Islet of Langerhans (tissue), 1 donor: ENCODE measurements around the gene TIMP3.

ENCODE experiments used
- FAIRE-seq: peaks from one replicate; lab custom pipeline; 2011; peaks lifted over from hg19 to GRCh38; lab: Jason Lieb, UNC

Gene TIMP3

GRCh38 chr22:32830473-32830872, 29.0 kb downstream of the TIMP3 start:
- FAIRE-seq: no peak

DNA sequence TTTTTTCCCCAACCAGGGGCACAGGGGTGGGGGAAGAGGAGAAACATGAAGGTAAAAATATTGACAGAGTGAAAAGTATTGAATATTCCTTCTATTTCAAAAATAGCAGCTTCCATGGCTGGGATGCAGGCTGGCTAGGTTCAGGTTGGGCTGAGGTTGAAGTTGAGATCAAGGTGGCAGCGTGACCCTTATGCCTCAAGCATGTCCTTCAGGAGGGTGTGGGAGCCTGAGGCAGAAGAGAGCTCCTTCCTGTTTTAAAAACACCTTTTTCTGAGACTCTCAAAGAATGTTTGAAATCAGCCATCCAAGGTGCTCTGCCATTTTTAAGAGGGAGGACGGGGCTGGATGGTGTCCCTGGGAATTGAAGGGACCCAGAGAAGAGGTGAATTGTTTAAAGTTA, 29.5 kb downstream of the TIMP3 start:
- no peak for FAIRE-seq

DNA sequence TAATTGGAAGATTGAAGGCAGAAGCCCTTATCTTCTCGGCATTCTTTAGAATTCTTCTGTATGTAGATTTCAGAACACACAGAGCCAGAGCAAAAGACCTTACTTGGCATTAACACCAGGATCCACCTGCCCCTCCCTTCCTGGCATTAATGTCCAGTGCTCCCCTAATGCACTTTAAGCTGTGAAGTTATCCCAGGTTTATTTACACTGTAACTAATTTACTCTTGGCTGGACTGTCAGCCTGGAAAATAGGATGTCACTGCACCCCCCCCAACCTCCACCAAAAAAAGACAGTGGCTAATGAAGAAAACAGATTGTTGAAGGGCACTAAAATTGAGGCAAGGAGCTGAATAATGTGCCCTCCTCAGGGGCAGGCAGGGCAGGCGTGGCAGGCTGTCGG, 30.1 kb downstream of the TIMP3 start:
- FAIRE-seq: no peak

DNA sequence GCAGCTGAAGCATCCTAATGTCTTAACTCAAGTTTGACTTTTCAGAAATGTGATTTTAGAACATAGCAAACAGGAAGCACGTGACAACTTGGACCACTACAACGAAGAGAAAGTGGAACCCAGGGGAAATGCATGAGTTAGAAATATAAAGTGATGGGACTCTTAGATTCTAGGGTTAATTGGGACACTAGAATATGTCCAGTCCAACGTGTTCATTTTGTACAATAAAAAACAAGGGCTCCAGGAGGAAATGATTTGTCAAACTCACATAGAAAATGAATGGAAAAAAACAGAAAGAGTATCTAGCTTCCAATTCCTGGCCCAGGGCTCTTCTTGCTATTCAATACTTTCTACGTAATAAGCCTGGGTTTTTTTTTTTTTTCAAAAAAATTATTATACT, 30.7 kb downstream of the TIMP3 start:
- no peak for FAIRE-seq

- peak; percentile 78 for FAIRE-seq
Measured at GRCh38 chr22:32836280-32837123, 35.0 kb downstream of the TIMP3 start.

- FAIRE-seq: no peak
Measured at GRCh38 chr22:32837142-32837541, 35.6 kb downstream of the TIMP3 start.

- FAIRE-seq: no peak
Measured at GRCh38 chr22:32837803-32838202, 36.3 kb downstream of the TIMP3 start.

GRCh38 chr22:32839831-32840584, 38.5 kb downstream of the TIMP3 start:
- no peak for FAIRE-seq

DNA sequence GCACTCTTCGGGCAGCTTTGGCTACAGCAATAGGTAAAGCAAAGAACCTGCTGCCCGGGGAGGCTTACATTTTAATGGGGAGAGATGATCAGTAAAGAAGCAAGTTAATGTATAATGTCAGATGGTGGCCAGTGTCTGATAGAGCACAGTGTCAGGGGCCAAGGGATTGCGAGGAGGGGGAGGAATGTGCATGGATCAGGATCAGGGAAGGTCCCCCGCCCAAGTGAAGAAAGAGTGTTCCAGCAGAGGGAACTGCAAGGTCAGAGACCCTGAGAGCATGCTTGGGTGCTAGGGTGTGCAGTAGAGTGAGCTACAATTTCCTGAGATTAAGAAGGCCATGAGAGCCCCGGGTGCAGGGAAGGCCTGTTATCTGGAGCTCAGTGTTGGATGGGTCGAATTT, 39.7 kb downstream of the TIMP3 start:
- no peak for FAIRE-seq

- no peak for FAIRE-seq
Measured at GRCh38 chr22:32842486-32842885, 41.0 kb downstream of the TIMP3 start.

- FAIRE-seq: no peak
Measured at GRCh38 chr22:32843300-32843699, 41.8 kb downstream of the TIMP3 start.

DNA sequence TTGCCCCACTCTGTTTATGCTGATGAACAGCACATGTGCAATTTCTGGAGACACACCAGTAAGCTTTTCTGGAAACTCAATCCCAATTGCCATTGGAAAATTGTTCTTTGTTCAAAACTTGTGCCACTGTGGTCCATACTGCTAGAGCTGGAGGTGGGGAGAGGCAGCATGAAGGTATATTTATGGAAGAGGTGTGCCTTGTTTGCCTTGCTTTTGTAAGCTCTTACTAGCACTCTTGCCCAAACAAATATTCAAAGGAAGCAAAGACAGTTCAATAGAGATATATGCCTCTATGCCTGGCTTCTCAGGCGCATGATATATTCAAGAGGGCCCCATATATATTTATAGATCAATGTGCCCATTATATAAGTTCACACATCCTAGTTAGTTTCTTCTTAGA, 42.7 kb downstream of the TIMP3 start:
- FAIRE-seq: no peak

DNA sequence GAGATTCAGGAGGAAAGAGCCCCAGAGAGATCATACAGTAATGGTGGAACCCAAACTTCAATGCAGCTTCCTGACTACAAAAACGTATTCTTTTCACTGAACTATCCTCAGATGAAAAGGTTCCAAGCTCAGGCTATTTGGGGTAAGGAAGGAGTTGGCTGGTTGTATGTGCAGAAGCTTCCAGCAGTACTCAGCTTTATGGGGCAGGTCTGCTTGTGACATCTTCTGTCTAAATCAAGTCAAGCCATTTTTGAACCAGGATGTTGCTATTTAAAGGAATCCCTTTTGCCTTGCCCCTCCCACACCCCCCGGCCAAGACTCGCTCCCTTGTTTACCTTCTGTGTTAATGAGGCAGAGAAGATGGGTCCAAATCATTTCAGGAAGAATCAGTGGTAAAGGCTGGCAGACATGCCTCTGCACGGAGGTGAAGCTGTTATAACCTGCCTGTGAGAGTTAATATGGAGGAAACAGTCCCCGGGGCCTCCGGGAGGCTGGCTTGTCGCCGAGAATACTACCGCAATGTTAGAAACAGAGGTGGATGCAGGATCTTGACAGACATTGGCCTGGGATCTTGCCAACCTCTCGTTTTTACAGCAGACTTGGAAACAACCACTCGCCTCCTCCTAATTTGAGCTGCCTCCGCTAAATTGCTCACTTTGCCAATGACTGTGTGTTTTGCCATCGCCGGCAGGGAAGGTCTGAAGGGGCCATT, 45.4 kb downstream of the TIMP3 start:
- no peak for FAIRE-seq

DNA sequence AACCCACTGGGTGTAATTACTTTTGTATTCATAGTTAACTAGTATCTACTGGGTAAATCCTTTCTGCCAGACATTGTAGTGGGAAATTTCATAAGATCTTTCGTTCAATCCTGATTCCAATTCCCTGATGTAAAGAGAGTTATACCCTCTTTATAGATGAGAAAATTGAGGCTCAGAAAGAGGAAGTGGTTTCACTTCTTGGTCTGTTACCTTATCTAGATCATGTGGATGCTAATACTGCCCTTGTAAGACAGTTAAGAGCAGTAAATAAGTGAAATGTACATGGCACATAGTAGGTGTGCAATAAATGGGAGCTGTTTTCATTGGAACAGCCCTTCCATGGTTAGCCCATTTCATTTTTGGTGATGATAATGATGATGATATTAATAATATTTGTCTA, 46.7 kb downstream of the TIMP3 start:
- FAIRE-seq: no peak

GRCh38 chr22:32849501-32849900, 48.0 kb downstream of the TIMP3 start:
- FAIRE-seq: no peak

DNA sequence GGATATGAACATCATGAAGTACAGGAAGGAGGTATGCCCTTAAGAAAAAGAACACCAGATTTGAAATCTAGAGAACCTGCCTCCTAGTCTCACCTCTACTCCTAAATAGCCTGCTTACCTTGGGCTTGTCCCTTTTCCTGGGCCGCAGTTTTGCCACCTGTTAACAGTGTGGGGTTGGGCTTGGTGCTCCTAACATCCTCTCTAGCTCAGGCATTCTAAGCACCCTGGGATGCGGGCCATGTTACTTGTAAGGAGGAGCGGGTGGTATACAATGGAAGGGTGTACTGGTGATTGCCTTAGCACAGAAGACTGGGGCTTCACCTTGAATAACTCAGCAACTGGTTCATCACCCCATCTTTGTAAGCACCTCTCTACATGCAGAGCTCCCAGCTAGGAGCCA, 48.7 kb downstream of the TIMP3 start:
- FAIRE-seq: no peak

DNA sequence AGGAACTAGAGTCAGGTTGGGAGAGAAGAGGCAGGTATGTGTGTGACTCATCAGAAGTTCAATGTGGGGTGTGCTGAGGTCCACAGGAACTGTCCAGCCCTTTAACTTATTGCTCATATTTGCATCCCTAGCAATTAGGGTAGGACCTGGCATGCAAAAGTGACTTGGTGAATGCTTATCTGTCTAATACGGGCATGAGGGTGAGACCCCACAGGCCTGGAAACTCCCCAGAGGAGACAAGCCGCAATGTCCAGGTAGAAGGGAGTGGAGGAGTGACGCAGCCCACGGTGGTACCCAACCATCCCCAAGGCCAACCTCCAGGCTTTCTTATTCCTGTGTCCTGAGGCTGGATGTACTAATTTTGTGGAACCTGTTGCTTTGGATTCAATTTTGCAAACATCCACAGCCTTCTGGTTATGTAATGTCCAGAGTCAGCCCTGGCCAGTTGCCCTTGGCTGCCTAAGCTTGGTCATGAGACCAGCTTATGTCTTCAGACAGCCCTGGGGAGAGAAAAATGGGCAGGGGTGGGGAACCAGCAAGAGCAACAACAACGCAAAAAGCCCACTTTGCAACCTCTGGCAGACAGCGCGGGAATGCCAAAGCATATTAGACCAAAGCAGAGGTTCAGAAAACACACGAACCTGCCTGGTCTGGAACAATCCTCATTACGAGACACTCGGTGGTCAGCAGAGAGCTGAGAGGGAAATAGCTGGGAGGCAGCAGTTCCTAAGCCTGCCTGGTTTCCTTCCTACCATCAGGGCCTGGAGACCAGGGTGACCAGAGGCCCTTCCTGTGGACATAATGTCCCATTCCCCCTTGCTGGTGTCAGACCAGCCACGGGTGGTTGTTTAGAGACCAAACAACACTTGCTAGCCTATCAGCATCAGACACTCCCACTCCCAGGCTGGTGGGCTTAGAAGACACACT, 49.3 kb downstream of the TIMP3 start:
- no peak for FAIRE-seq

GRCh38 chr22:32852395-32853251, 51.1 kb downstream of the TIMP3 start:
- no peak for FAIRE-seq

DNA sequence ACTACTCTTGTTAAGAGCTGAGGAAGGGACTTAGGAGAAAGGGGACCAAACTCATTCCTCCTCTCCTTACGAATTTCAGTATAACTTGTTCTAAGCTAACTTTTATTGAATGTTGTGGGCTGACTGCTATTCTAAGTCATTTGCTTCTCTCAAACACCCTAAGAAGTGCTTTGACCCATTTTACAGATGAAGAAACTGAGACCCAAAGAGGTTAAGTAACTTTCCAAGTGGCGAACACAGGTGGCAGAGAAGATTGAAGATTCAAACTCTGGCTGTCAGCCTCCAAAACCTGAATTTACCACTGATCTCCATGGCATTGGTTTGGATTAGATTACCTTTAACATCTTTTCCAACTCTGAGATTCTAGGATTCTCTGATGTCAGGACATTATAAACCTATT, 52.2 kb downstream of the TIMP3 start:
- no peak for FAIRE-seq

DNA sequence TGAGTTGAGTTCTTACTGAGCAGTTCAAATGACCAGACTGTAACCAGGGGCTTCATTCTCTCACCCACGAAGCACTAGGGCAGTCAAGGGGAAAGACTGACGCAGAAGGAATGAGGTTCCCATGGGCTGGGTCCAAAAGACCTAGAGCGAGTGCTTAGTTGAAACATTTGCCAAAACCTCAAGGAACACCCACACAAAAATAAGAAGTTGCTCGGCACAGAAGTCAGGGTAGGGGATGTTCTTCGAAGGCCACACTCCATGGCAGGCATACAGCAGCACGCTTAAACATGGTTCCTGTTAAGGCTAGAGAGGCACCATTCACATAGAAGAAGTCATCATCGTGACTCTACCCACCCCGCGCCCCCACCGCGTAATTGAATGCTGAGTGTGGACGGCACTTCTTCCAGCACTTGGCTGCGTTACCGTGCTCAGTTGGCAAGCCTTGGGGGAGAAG, 52.9 kb downstream of the TIMP3 start:
- FAIRE-seq: no peak
